GM13976 (cell line): ENCODE measurements around the gene COX18.

Source experiments
- DNase-seq: peaks from one replicate; pipeline ENCODE4 v3.0.0; 2012; ENCODE audit warnings: low spot score
- in situ Hi-C: fragments of 300-500 bp; cut with MboI; formaldehyde crosslinking; loops from one replicate; pipeline ENCODE4 v1.12.0; 2022; ENCODE audit warnings: low sequenced_read_pairs, mixed read lengths, inconsistent platforms; ENCODE audit not compliant: unreplicated experiment
- TF ChIP-seq, protein P1 (sequence below): IDR thresholded peaks from 2 replicates; pipeline ENCODE4 v1.5.1; 2012; ENCODE audit warnings: borderline replicate concordance, mild to moderate bottlenecking; ENCODE audit not compliant: insufficient read depth; ENCODE audit errors: extremely low read depth, missing control alignments, control extremely low read depth

Gene COX18

DNA sequence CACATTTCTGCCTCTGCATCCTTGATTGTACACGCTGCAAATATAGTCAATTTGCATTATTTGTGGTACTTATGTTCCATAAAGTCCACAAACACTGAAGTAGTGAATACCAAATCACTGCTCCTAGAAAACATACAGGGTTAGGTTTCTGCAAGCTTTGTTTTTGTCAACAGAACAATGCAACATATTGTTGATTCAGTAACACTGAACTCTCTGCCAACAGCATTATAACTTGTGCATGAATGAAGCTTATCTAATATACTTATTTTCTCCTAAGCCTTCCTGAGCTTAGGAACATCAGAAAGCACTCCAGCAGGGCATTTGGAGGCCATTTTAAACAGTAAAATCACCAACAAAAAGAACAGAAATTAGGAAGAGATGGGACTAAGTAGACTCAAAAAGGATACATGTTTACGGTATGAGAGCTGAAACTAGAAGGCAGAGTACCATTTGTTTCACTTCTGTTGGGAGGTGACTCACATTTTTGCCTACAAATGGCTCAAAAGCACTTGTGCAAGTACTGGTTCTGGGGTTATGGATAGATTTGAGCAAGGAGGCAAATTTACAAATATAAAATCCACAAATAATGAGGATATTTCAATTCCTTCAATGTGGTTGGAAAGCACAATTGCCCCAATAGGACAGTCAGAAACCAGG lies 14.1 kb downstream of the COX18 start:
- TF ChIP-seq, protein P1, sequence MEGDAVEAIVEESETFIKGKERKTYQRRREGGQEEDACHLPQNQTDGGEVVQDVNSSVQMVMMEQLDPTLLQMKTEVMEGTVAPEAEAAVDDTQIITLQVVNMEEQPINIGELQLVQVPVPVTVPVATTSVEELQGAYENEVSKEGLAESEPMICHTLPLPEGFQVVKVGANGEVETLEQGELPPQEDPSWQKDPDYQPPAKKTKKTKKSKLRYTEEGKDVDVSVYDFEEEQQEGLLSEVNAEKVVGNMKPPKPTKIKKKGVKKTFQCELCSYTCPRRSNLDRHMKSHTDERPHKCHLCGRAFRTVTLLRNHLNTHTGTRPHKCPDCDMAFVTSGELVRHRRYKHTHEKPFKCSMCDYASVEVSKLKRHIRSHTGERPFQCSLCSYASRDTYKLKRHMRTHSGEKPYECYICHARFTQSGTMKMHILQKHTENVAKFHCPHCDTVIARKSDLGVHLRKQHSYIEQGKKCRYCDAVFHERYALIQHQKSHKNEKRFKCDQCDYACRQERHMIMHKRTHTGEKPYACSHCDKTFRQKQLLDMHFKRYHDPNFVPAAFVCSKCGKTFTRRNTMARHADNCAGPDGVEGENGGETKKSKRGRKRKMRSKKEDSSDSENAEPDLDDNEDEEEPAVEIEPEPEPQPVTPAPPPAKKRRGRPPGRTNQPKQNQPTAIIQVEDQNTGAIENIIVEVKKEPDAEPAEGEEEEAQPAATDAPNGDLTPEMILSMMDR, result no peak
- in situ Hi-C loops, result no loop called here
- DNase-seq, result no peak

DNA sequence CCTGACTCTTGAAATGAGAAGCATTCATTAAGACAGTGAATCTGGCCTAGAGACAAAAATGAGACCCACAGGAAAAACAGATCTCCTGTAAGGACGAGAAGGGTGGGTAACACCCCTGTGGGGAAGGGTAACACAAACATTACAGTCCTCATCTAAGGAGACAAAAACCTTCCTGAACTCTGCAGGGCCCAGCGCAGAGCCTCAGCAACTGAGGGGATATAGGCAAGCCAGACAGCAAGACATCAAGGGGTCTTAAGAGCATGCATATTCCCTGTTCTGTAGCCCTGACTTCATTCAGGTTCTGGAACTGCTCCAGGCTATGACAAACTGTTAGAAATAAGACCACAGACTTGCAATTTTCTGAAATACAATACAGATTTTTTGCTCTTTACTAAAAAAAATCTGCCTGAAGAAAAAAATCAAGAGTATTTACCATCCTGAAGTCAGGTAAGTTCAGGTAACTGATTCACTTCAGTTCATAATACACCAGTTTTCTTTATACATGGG lies 15.5 kb downstream of the COX18 start:
- TF ChIP-seq, protein P1, result no peak
- DNase-seq, result no peak
- in situ Hi-C loops, result no loop called here

DNA sequence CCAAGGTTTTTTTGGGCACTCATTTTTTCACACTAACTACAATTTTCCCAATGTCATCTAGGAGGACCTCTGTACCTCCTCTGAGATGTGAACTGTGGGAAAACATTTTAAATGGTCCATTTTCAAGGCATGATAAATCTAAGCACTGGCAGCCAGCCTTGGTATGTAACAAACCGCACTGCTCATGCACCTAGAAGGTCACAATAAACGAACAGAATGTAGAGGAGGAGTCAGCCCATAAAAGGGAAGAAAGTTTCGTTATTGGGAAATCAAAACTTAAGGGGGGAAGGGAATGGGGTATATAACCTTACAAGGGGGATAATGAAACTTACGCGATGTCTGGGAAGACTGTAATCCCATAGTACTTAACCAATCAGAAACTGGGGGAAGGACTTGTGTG lies 16.4 kb downstream of the COX18 start:
- in situ Hi-C loops, result no loop called here
- no peak for DNase-seq
- TF ChIP-seq, protein P1, result no peak

DNA sequence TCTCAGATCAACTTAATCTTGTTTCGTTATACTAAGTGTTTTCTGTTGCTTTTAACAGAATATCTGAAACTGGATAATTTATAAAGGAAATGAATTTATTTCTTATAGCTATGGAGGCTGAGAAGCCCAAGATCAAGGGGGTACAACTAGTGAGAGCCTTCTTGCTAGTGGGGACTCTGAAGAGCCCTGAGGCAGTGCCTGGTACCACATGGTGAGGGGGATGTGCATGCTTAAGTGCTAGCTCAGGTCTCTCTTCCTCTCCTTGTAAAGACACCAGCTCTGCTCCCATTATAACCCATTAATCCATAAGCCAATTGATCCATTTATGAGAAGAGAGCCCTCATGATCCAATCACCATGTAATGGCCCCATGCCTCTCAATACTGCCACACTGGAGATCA lies 17.9 kb downstream of the COX18 start:
- TF ChIP-seq, protein P1, result no peak
- DNase-seq, result no peak
- in situ Hi-C loops, result no loop called here

DNA sequence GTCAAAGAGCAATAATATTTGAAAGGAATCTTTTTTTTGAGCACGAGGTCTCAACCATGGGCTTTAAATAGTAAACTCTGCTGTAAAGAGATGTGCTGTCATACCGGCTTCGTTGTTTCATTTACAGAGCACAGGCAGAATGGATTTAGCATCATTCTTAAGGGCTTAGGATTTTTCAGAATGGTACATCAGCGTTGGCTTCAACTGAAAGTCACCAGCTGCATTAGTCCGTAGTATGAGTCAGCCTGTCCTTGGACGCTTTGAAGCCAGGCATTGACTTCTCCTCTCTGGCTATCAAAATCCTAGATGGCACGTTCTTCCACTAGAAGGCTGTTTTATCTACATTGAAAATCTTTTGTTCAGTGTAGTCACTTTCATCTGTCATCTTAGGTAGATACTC lies 23.6 kb downstream of the COX18 start:
- in situ Hi-C loops, result no loop called here
- no peak for DNase-seq
- TF ChIP-seq, protein P1, result no peak

DNA sequence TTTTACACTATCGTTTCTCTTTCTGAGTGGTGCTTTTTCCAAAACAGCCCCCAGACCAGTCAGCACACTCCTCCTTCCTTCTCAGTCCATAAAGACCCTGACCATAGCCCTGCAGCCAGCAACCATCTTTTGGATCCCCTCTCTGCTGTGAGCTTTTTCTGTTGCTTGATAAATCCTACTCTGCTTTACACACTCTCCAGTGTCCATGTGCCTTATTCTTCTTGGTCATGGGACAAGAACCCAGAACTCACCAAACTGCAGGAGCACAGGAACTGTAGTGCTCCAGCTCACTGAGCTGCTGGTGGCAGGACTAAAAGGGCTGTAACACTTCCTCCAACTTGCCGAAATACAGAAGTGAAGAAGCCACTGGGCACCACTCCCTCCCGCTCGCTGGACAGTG lies 32.5 kb downstream of the COX18 start:
- DNase-seq, result no peak
- TF ChIP-seq, protein P1, result no peak
- in situ Hi-C loops, result no loop called here
